Kidney glomerular epithelial cell (primary cell): ENCODE data around the gene ACOXL.

ENCODE experiments used
- DNase-seq: peaks from one replicate; lab custom pipeline; 2025; lab: John Stamatoyannopoulos, UW

ACOXL gene

DNA sequence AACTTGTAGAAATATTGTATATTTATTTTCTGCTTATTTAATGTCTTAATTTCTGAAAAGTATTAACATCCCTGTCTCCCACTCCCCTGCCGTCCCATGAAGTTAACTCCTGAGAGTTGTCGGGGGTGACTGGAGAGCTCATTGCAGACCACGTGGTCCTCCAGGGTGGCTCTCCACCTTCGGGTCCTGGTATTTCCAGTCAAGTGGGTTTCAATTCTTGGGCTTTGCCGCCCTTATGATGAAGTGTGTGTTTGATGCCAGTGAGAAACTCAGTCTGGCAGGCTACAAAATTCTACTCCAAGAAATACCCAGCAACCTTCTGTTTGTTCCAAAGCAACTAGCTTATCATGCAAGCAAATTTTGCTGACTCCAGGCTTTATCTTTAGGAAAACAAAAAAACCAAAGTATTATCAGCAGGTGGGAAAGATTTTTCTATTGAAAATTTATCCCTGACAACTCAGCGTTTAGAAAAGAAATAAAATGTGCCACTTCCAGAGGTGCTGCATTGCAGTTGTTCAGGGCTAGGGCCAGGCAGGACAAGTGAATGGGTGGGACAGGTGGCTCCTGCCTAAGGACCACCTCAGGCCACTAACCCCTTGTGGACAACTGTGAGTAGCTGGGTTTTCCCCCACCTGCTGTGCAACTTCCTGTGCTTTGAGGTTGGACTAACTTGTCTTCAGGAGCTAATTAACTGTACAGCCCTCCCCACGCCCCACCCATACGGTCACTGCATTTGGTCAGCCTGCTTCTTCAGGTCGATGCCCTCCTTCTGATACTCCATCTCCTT is 434.9 kb downstream of the ACOXL start:
- no peak for DNase-seq

DNA sequence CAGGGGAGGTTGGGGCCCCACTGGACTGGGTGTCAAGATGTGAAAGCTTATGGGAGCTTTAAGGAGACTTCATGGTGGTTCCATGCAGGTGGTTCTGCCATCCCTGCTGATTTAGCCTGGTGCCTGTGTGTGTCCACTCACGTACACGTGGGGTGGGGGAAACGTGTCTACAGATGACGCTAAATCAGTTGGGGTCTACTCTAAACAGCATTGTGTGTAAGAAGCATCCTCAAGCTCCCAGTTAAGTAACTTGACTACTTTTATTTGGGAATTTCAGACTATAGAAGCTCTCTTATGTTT is 435.4 kb downstream of the ACOXL start:
- DNase-seq = no peak
